ENCODE results near the gene PCMT1. TPM values are rescaled to one million over a fixed set of nuclear protein-coding genes. Genes with fewer than 3 reads are reported as not detected.

The PCMT1 gene
- total and polyA plus RNA-seq, 2 of the 13 experiments (the other 11 are each of a cell fraction or from before 2014, with no cell fraction given) = 112 to 169 TPM

DNA sequence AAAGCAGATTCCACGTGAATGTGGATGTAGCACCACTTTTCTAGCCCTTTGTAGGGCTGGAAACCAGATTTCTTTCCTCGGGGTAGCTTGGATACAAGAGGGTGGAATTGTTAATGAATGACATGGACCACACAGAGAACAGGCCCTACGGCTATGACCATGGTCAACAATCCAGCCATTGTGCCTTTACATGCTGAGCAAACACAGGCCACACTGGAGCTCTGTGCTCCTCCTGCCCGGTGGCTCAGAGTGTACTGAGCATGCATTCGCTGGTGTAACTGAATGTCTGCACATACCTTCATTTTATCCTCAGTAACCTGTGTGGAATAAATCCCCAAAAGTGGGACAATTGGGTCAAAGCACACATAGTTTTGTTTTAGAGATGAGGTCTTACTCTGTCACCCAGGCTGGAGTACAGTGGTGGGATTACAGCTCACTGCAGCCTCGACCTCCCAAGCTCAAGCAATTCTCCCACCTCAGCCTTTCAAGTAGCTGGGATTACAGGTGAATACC is 81.8 kb downstream of the PCMT1 start (continued):
- TF ChIP-seq THYN1 (CRISPR knock-in tag; IDR thresholded peaks at IDR 0.05; ENCODE audit: borderline replicate concordance, low read depth) = no peak
- TF ChIP-seq NFRKB (IDR thresholded peaks at IDR 0.05) = no peak
- no peak for TF ChIP-seq KAT7 (CRISPR knock-in tag; IDR thresholded peaks at IDR 0.05; ENCODE audit: borderline replicate concordance)
- peak; percentile 92 for TF ChIP-seq SOX5 (CRISPR knock-in tag; IDR thresholded peaks at IDR 0.05; ENCODE audit: borderline replicate concordance)
- TF ChIP-seq SRSF9 (IDR thresholded peaks at IDR 0.05; ENCODE audit: borderline replicate concordance, insufficient read depth, low read depth, low read length, poor library complexity, severe bottlenecking) = no peak
- TF ChIP-seq TFAP4 (IDR thresholded peaks at IDR 0.05; ENCODE audit: borderline replicate concordance, low read depth) = peak; percentile 68; the same call in 1 of the 2 replicates
- no peak for TF ChIP-seq ZSCAN12 (CRISPR knock-in tag; IDR thresholded peaks at IDR 0.05)
- TF ChIP-seq SOX13 (IDR thresholded peaks at IDR 0.05) = peak; percentile 85
- peak in 1 of 2 experiments; percentile 94; a peak in 2 of 4 replicates for TF ChIP-seq SOX13 (CRISPR knock-in tag; conservative IDR thresholded peaks at IDR 0.05 in 1 of 2, IDR thresholded peaks at IDR 0.05 in 1 of 2)
- no peak for TF ChIP-seq MTF2 (CRISPR knock-in tag; IDR thresholded peaks at IDR 0.05; ENCODE audit: borderline replicate concordance)
- TF ChIP-seq ZNF263 (CRISPR knock-in tag; IDR thresholded peaks at IDR 0.05) = peak; percentile 61; the same call in 1 of the 2 replicates
- TF ChIP-seq, protein P1, sequence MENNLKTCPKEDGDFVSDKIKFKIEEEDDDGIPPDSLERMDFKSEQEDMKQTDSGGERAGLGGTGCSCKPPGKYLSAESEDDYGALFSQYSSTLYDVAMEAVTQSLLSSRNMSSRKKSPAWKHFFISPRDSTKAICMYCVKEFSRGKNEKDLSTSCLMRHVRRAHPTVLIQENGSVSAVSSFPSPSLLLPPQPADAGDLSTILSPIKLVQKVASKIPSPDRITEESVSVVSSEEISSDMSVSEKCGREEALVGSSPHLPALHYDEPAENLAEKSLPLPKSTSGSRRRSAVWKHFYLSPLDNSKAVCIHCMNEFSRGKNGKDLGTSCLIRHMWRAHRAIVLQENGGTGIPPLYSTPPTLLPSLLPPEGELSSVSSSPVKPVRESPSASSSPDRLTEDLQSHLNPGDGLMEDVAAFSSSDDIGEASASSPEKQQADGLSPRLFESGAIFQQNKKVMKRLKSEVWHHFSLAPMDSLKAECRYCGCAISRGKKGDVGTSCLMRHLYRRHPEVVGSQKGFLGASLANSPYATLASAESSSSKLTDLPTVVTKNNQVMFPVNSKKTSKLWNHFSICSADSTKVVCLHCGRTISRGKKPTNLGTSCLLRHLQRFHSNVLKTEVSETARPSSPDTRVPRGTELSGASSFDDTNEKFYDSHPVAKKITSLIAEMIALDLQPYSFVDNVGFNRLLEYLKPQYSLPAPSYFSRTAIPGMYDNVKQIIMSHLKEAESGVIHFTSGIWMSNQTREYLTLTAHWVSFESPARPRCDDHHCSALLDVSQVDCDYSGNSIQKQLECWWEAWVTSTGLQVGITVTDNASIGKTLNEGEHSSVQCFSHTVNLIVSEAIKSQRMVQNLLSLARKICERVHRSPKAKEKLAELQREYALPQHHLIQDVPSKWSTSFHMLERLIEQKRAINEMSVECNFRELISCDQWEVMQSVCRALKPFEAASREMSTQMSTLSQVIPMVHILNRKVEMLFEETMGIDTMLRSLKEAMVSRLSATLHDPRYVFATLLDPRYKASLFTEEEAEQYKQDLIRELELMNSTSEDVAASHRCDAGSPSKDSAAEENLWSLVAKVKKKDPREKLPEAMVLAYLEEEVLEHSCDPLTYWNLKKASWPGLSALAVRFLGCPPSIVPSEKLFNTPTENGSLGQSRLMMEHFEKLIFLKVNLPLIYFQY (CRISPR knock-in tag; IDR thresholded peaks at IDR 0.05; ENCODE audit: borderline replicate concordance) = no peak
- no peak for TF ChIP-seq ZBTB8A (CRISPR knock-in tag; IDR thresholded peaks at IDR 0.05; ENCODE audit: borderline replicate concordance, low read depth)
- TF ChIP-seq, protein P2, sequence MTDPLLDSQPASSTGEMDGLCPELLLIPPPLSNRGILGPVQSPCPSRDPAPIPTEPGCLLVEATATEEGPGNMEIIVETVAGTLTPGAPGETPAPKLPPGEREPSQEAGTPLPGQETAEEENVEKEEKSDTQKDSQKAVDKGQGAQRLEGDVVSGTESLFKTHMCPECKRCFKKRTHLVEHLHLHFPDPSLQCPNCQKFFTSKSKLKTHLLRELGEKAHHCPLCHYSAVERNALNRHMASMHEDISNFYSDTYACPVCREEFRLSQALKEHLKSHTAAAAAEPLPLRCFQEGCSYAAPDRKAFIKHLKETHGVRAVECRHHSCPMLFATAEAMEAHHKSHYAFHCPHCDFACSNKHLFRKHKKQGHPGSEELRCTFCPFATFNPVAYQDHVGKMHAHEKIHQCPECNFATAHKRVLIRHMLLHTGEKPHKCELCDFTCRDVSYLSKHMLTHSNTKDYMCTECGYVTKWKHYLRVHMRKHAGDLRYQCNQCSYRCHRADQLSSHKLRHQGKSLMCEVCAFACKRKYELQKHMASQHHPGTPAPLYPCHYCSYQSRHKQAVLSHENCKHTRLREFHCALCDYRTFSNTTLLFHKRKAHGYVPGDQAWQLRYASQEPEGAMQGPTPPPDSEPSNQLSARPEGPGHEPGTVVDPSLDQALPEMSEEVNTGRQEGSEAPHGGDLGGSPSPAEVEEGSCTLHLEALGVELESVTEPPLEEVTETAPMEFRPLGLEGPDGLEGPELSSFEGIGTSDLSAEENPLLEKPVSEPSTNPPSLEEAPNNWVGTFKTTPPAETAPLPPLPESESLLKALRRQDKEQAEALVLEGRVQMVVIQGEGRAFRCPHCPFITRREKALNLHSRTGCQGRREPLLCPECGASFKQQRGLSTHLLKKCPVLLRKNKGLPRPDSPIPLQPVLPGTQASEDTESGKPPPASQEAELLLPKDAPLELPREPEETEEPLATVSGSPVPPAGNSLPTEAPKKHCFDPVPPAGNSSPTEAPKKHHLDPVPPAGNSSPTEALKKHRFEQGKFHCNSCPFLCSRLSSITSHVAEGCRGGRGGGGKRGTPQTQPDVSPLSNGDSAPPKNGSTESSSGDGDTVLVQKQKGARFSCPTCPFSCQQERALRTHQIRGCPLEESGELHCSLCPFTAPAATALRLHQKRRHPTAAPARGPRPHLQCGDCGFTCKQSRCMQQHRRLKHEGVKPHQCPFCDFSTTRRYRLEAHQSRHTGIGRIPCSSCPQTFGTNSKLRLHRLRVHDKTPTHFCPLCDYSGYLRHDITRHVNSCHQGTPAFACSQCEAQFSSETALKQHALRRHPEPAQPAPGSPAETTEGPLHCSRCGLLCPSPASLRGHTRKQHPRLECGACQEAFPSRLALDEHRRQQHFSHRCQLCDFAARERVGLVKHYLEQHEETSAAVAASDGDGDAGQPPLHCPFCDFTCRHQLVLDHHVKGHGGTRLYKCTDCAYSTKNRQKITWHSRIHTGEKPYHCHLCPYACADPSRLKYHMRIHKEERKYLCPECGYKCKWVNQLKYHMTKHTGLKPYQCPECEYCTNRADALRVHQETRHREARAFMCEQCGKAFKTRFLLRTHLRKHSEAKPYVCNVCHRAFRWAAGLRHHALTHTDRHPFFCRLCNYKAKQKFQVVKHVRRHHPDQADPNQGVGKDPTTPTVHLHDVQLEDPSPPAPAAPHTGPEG (CRISPR knock-in tag; IDR thresholded peaks at IDR 0.05) = no peak; the same call in 1 of the 2 replicates
- TF ChIP-seq, protein P3, sequence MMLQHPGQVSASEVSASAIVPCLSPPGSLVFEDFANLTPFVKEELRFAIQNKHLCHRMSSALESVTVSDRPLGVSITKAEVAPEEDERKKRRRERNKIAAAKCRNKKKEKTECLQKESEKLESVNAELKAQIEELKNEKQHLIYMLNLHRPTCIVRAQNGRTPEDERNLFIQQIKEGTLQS (CRISPR knock-in tag; IDR thresholded peaks at IDR 0.05) = no peak
- peak; percentile 32; the same call in 1 of the 2 replicates for TF ChIP-seq THAP11 (CRISPR knock-in tag; IDR thresholded peaks at IDR 0.05)
- no peak for TF ChIP-seq DBP (CRISPR knock-in tag; IDR thresholded peaks at IDR 0.05; ENCODE audit: not compliant biosample characterization)
- peak; percentile 54; the same call in 1 of the 2 replicates for TF ChIP-seq ZNF605 (CRISPR knock-in tag; IDR thresholded peaks at IDR 0.05)
